SJSA1 (cell line): Measurements from ENCODE around the gene RPS29. TPM values are rescaled to one million over a fixed set of nuclear protein-coding genes. Genes with fewer than 3 reads are reported as not detected.
"Not testable (repeated sequence)": the region's sequence is repeated elsewhere in the genome, so short reads cannot be mapped to it uniquely, and the experiment has no call there.

Experiments
- DNase-seq, 2 experiments: peaks; one replicate each; pipeline ENCODE4 v3.0.0-alpha.2; 2015 to 2020; ENCODE audit warnings: low spot score in 2 of 2, low read depth in 1 of 2
- H3K27ac ChIP-seq: fragments of 250-450 bp; sonication (Bioruptor Pico); 2 replicates; pipeline ENCODE4 v1.5.1; 2020; ENCODE audit warnings: mild to moderate bottlenecking, moderate library complexity
- H3K27me3 ChIP-seq: fragments of 250-450 bp; sonication (Bioruptor Pico); replicated peaks from 2 replicates; pipeline ENCODE4 v1.5.1; 2020; ENCODE audit warnings: mild to moderate bottlenecking, moderate library complexity
- H3K36me3 ChIP-seq: fragments of 250-450 bp; sonication (Bioruptor Pico); 2 replicates; pipeline ENCODE4 v1.5.1; 2020; ENCODE audit warnings: mild to moderate bottlenecking
- H3K4me1 ChIP-seq: fragments of 250-450 bp; sonication (Bioruptor Pico); replicated peaks from 2 replicates; pipeline ENCODE4 v1.6.1; 2021; ENCODE audit warnings: mild to moderate bottlenecking
- H3K4me3 ChIP-seq: fragments of 250-450 bp; sonication (Bioruptor Pico); 2 replicates; pipeline ENCODE4 v1.5.1; 2020; ENCODE audit warnings: mild to moderate bottlenecking
- H3K9me3 ChIP-seq: fragments of 250-450 bp; sonication (Bioruptor Pico); replicated peaks from 2 replicates; pipeline ENCODE4 v1.5.1; 2020; ENCODE audit warnings: mild to moderate bottlenecking
- total RNA-seq: library from RNA; depleted of rRNA; stranded (reverse); fragments of >200 nt; shearing (Covaris generic); gene quantifications from 2 replicates; pipeline ENCODE4 v1.2.3, GENCODE V29; 2014; rRNA removed

Gene RPS29
- total RNA-seq = 2,039 and 3,165 TPM in 2 replicates

DNA sequence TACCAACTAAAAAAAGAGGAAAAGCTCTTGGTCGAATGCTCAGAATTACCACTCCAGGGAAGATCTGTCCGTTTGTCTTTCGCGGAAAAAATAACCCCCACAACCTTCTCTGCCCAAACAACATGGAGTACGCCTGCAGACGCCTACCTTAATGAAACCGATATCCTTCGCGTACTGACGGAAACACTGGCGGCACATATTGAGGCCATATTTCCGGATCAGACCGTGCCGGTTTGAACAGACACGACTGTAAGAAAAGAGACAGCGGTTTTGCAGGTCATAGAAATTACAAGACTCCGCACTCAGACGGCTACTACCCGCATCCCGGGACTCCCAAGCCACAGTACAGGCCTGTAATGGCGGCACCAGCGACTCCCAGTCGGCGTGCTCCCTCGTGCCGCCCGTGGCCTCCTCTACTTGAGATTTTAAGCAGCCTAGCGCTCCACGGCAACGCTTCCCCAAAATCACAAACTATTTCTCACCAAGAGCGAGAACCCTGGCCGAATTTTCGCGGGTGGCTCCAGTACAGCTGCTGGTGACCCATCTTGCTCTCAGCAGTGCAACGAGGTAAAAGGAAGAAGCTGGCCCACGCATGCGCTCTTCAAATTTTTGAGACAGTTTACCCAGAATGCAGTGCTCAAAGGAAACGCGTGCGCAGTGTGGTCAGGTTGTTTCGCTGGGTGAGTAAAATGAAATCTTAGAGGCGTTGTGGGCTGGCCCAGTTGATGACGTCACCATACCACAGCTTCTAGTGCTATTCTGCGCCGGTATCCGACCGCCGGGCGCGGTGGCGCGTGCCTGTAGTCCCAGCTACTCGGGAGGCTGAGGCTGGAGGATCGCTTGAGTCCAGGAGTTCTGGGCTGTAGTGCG, at the start of gene RPS29:
TSS of gene RPS29 (minus strand) at position 578 of the 870 bp plus-strand sequence. CDS start at position 544, 34 bp downstream.
- Histone ChIP-seq H3K4me1 (peaks cover 9% of the 10 kb centered on the region), H3K4me3 (peak within 1 kb of the TSS; percentile 69), H3K9me3 (no peaks in the 10 kb centered on the region; the same call in 1 of the 2 replicates), H3K27ac (peak within 1 kb of the TSS; percentile 74), H3K27me3 (no peaks in the 10 kb centered on the region), H3K36me3 (peaks cover 49% of the 10 kb centered on the region)
- DNase-seq = peak; percentile 97 to 98

DNA sequence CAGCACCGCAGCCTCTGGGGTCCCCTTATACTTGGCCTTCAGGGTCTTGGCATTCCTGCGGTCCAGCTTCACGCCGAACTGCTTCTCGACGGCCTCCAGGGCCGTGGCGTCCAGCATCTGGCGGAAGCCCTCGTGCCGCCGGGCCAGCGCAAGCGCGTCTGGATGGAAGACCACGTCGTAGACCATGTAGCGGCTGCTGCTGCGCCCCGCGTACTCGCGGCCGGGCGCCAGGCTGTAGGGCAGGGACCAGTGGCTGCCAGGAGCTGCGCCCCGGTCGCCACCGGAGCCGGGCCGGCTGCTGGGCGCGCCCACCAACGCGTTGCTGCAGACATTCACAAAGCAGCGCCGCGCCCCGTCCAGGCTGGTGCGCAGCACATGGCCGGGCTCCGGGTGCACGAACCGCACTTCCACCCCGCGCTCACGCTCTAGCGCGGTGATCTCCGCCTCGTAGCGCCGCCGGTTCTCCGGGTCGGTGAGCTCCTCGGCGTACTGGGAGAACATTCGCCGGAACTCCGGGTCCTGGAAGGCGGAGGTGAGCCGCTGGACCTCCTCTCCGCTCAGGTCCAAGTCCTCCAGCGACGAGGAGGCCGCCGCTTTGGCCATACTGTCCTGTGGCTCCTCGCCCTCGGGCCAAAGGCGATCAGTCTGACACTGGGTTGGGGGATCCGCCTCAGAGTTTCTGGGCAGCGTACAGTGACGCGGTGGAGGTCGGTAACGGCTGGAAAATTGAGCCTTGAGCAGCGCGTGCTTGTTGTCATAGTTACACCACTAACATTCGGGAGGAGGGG, 48.6 kb upstream of the RPS29 start, which contains the start of gene DNAAF2:
TSS of gene DNAAF2 (minus strand) at position 698 of the 788 bp plus-strand sequence. CDS start at position 603, 95 bp downstream.
- Histone ChIP-seq H3K9me3 (no peaks in the 10 kb centered on the region), H3K4me3 (peak within 1 kb of the TSS; percentile 78), H3K27me3 (no peaks in the 10 kb centered on the region), H3K27ac (peak within 1 kb of the TSS; percentile 64), H3K36me3 (peaks cover 36% of the 10 kb centered on the region), H3K4me1 (peaks cover 12% of the 10 kb centered on the region)
- DNase-seq = peak; percentile 63 to 91

DNA sequence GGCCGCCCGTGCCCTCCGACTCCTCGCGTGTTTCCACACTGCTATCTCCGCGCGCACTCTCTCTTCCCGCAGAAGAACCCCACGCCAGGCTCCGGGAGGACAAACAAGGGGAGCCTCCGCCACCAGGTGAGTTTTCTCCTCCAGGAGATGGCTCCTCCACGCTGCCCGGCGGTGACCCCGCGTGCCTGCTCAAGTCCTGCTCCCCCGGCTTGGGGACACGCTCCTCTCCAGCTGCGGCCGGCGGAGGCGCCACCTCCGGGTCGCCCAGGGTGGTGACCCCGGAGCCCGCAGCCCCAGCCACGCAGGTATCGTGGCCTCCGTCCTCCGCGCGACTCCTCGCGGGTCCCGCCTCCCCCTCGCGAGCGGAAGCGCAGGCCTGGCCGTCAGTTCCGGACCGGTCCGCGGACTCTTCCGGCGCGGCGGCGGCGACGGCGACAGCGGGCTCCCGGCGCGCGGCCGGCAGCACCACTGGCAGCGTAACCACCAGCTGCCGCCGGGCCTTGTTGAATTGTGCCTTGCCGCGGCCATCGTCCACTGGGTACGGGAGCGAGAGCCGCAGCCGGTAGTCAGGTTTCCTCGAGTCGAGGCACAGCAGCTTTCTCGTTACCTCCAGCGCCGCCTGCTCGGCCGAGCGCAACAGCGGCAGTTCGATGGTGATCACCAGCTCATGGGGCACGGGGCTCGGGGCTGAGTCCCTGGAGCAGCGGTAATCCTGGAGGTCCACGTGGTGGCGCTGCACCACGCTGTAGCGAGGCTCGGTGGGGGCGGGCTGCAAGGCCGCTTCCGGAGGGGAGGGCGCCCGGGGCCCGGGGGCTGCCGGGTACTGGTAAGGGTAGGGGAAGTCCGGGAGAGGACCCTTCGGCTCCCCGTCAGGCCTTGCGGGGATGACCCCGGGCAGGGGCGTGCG, 47.7 kb upstream of the RPS29 start:
- Histone ChIP-seq H3K36me3 (peaks cover 29% of the 10 kb centered on the region), H3K4me1 (peaks cover 12% of the 10 kb centered on the region), H3K27ac (peak overlapping the region; percentile 64)

DNA sequence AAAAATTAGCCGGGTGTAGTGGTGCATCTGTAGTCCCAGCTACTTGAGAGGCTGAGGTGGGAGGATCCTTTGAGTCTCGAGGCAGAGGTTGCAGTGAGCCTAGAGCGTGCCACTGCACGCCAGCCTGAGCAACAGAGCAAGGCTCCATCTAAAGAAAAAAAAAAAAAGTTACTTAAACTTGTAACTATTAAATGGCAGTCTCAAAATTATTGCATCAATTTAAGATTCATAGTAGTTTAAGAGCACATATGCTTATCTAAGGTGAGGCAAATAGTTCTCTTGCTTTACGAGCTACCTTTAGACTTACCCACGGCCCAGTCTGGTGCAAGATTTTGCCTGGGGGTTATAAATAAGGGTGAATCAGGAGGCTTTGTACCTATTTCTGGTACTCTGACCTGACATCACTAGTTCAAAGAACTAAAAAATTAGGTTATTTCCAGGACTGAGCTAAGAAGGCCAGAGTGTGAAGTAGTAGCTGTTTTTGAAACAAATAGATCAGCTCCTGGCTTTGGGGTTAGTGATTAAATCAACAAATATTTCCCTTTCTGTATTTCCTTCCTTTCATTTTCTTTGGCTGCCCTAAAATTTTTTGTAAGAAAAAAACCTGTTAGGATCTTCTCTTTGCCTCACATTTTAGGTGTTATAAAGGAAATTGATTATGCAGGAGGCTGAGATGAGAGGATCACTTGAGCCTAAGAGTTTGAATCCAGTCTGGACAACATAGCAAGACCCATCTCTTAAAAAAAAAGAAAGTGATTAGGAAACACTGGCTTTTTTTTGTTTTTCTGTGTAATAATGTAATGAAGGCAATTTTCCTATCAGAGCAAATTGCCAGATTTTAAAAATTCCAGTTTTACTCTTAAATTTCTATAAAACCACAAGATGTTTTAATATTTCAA, 38.0 kb upstream of the RPS29 start:
- no peaks in the 10 kb centered on the region for H3K9me3 ChIP-seq
- peaks cover 45% of the 10 kb centered on the region for H3K36me3 ChIP-seq
- H3K27me3 ChIP-seq = no peaks in the 10 kb centered on the region
- no peak for DNase-seq
- H3K27ac ChIP-seq = no peak overlapping the region
- no peak overlapping the region for H3K4me3 ChIP-seq
- peaks cover 13% of the 10 kb centered on the region for H3K4me1 ChIP-seq

More for the DNA sequence above, 47.7 kb upstream of the RPS29 start:
- H3K4me3 ChIP-seq = peak overlapping the region; percentile 78
- no peaks in the 10 kb centered on the region for H3K27me3 ChIP-seq
- H3K9me3 ChIP-seq = no peaks in the 10 kb centered on the region
- peak; percentile 91 to 93 for DNase-seq

DNA sequence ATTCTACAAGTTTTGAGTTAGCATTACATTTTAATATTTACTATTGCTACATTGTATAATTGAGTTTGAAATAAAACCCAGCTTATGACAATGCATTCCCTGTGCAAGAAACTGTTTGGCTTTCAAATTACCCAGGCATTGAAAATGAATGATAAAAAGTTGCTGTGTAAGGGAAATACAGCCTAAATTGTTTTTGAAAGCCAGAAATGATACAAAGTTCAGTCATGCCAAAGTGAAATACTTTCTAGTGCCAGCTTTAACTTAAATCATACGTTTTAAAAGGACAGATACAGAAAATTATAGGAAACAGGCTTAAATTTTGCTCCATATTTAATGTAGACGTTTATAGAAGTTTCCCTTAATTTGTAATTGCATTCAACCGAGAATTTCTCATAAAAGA, 37.2 kb upstream of the RPS29 start:
- no peak for DNase-seq
- H3K27me3 ChIP-seq = no peaks in the 10 kb centered on the region
- H3K4me1 ChIP-seq = peaks cover 21% of the 10 kb centered on the region
- no peak overlapping the region for H3K27ac ChIP-seq
- H3K9me3 ChIP-seq = no peaks in the 10 kb centered on the region
- H3K36me3 ChIP-seq = peaks cover 53% of the 10 kb centered on the region
- H3K4me3 ChIP-seq = no peak overlapping the region

DNA sequence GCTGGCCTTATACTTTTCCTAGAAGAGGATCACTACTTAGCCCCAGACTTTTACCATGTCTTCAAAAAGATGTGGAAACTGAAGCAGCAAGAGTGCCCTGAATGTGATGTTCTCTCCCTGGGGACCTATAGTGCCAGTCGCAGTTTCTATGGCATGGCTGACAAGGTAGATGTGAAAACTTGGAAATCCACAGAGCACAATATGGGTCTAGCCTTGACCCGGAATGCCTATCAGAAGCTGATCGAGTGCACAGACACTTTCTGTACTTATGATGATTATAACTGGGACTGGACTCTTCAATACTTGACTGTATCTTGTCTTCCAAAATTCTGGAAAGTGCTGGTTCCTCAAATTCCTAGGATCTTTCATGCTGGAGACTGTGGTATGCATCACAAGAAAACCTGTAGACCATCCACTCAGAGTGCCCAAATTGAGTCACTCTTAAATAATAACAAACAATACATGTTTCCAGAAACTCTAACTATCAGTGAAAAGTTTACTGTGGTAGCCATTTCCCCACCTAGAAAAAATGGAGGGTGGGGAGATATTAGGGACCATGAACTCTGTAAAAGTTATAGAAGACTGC, 35.9 kb upstream of the RPS29 start:
- peak in 1 of 2 experiments; percentile 30 for DNase-seq
- Histone ChIP-seq H3K9me3 (no peaks in the 10 kb centered on the region), H3K27me3 (no peaks in the 10 kb centered on the region), H3K4me3 (peak overlapping the region; percentile 73), H3K36me3 (peaks cover 64% of the 10 kb centered on the region), H3K27ac (no peak overlapping the region), H3K4me1 (peaks cover 34% of the 10 kb centered on the region)

DNA sequence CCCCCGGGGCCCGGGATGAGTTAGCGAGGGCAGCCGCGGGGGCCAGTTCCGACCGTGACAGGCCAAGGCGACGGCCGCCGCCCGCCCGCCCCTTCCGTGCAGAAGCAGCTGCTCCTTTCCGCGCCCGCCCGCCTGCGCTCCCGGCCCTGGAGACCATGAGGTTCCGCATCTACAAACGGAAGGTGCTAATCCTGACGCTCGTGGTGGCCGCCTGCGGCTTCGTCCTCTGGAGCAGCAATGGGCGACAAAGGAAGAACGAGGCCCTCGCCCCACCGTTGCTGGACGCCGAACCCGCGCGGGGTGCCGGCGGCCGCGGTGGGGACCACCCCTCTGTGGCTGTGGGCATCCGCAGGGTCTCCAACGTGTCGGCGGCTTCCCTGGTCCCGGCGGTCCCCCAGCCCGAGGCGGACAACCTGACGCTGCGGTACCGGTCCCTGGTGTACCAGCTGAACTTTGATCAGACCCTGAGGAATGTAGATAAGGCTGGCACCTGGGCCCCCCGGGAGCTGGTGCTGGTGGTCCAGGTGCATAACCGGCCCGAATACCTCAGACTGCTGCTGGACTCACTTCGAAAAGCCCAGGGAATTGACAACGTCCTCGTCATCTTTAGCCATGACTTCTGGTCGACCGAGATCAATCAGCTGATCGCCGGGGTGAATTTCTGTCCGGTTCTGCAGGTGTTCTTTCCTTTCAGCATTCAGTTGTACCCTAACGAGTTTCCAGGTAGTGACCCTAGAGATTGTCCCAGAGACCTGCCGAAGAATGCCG, 35.1 kb upstream of the RPS29 start:
- Histone ChIP-seq H3K9me3 (no peaks in the 10 kb centered on the region), H3K36me3 (peaks cover 70% of the 10 kb centered on the region), H3K4me1 (peaks cover 37% of the 10 kb centered on the region), H3K4me3 (peak overlapping the region; percentile 73), H3K27ac (peak overlapping the region; percentile 80), H3K27me3 (no peaks in the 10 kb centered on the region)
- peak in 1 of 2 experiments; percentile 66 for DNase-seq

DNA sequence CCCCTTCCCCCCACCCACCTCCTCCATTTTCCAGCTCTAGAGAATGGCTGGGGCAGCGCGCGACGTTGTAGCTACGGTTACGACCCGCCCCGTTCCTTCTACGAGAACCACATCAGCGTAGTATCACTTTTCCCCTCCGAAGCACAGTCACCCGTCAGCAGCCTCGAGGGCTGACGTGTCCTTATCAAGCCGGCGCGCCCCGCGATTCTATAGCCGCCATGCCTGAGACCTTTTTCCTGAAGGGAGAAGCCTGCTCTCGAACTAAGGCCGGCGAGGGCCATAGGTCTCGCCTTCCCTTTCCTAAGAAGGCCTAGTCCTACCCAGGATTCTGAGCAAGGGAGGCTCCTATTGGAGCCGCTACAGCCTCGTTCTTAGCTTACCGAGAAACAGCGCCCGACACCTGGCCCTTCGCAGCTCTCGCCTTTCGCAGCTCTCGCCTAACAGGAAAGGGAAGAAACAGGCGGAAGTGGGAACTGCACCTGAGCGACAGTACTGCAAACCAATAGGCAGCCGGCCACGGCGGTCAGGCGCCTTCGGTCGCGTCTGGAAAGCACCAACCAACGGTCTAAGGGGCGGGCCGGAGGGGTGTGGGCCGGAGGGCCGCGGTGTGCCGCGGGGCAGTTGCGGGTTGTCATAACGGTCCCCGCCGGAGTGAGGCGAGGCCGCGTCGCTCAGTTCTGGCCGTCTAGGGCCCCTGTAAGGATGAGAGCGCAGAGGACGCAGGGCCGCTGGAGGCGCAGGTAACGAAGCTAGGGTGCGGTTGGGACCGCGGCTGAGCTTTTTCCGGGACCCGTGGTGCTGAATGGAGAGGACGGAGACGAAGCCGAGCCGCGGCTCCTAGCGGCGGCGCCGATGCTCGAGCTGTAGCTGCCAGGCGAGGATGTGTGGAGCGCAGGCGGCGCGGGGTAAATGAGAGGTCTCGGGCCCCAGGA, 34.3 kb upstream of the RPS29 start, which contains the start of the genes MGAT2 and RPL36AL:
TSS of gene MGAT2 (plus strand) at position 618 of the 932 bp plus-strand sequence. CDS start 470 bp downstream, outside the sequence.
TSS of gene RPL36AL (minus strand) at position 445 of the 932 bp plus-strand sequence. CDS start 1,522 bp downstream, outside the sequence.
- Histone ChIP-seq H3K27me3 (no peaks in the 10 kb centered on the region), H3K4me3 (peak within 1 kb of the TSS; percentile 73), H3K4me1 (peaks cover 37% of the 10 kb centered on the region), H3K9me3 (no peaks in the 10 kb centered on the region), H3K36me3 (peaks cover 69% of the 10 kb centered on the region), H3K27ac (peak within 1 kb of the TSS; percentile 80)
- DNase-seq = peak; percentile 92 to 98

DNA sequence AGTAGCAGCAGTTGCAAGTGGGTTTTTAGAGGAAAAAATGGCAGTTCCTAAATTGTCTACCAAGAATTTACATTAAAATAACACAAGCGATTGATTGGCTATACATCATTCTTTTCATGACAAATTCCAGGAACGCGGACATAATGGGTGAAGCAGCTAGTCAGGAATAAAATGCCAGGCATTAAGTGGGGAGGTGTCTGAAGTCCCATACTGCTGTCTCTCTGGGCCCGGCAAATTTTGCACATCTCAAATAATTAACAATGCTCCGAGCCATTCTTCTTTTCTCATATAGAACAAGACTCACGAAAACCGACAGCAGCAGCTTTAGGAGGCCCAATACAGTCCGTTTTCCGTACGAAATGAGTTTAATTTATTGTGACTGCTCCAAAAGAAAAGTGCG, 33.5 kb upstream of the RPS29 start:
- H3K4me1 ChIP-seq = peaks cover 37% of the 10 kb centered on the region
- peaks cover 70% of the 10 kb centered on the region for H3K36me3 ChIP-seq
- no peaks in the 10 kb centered on the region for H3K27me3 ChIP-seq
- DNase-seq = no peak
- no peaks in the 10 kb centered on the region for H3K9me3 ChIP-seq
- H3K27ac ChIP-seq = peak overlapping the region; percentile 80
- peak overlapping the region; percentile 73 for H3K4me3 ChIP-seq

DNA sequence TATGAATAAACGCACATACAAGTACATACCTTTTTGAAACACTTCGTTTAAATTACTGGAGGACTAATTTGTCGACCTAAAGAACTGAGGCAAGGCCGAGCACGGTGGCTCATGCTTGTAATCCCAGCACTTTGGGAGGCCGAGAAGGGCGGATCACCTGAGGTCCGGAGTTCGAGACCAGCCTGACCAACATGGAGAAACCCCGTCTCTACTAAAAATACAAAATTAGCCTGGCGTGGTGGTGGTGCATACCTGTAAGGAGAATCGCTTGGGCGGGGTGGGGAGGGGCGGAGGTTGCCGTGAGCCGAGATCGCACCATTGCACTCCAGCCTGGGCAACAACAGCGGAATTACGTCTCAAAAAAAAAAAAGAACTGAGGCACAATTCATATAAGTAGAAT, 33.1 kb upstream of the RPS29 start:
- peaks cover 37% of the 10 kb centered on the region for H3K4me1 ChIP-seq
- not testable (repeated sequence) for DNase-seq, H3K9me3 ChIP-seq, H3K27ac ChIP-seq, H3K27me3 ChIP-seq
- peak overlapping the region; percentile 73 for H3K4me3 ChIP-seq
- peaks cover 74% of the 10 kb centered on the region for H3K36me3 ChIP-seq
